Measurements from ENCODE around the gene NIP7.

NIP7 gene

DNA sequence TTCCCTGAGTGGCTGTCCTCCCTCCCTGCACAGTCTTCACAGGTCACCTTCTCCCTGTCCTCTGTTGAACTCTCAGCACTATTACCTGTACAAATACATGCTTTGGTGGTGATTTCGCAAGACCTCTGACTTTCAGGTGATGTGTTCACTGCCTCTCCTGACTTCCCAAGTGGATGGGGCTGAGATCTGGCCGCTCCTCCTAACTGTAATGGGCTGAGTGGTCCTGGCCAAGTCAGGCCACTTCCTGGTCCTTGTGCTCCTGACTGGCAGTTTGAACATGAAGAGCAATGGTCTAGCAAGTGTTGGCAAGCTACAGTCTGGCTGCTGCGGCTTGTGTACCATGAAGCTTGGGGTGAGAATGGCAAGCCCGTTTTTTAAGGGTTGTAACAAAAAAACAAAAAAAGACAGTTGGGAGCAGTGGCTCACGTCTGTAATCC, 23.7 kb downstream of the NIP7 start:
- TF ChIP-seq, protein P1, sequence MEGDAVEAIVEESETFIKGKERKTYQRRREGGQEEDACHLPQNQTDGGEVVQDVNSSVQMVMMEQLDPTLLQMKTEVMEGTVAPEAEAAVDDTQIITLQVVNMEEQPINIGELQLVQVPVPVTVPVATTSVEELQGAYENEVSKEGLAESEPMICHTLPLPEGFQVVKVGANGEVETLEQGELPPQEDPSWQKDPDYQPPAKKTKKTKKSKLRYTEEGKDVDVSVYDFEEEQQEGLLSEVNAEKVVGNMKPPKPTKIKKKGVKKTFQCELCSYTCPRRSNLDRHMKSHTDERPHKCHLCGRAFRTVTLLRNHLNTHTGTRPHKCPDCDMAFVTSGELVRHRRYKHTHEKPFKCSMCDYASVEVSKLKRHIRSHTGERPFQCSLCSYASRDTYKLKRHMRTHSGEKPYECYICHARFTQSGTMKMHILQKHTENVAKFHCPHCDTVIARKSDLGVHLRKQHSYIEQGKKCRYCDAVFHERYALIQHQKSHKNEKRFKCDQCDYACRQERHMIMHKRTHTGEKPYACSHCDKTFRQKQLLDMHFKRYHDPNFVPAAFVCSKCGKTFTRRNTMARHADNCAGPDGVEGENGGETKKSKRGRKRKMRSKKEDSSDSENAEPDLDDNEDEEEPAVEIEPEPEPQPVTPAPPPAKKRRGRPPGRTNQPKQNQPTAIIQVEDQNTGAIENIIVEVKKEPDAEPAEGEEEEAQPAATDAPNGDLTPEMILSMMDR (IDR thresholded peaks at IDR 0.05; ENCODE audit: low read depth, low read length) = no peak
- no peak overlapping the region for H3K4me3 ChIP-seq (ENCODE audit: low read depth, low read length)

DNA sequence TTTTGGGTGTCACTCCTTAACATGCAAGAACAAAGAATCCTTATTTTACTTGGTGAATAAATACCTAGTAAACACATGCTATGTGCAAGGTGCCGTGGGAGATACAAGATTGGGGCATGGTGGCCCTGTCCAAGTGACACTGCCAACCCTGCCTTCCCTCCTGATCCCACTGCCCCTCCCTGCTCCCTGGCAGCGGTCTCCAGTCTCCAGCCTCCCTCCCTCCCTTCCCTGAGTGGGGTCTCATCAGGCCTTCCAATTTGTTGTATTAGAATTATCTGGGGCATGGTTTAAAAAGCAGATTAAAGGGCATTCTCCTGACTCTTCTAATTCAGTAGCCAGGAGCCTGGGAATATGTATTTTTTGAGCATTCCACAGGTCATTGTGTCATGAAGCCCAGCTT, 24.5 kb downstream of the NIP7 start:
- no peak overlapping the region for H3K4me3 ChIP-seq (ENCODE audit: low read depth, low read length)
- TF ChIP-seq, protein P1 (IDR thresholded peaks at IDR 0.05; ENCODE audit: low read depth, low read length) = no peak

DNA sequence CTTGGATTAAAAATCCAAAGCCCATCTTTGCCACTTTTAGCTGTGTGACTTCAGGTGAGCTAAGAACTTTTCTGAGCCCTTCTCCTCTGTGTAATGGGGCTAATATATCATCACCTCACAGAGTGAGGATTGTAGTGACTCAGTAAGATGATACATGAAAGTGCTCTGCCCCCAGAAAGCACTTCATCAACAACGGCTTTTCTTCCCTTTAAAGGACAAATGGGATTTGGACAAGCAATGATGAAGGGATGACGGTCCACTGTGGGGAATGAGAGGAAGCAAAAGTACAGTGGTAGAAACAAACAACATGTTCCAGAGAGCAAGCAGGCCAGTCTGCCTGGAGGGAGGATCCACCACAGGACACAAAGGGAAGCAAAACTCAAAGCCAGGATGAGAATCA, 26.3 kb downstream of the NIP7 start:
- no peak overlapping the region for H3K4me3 ChIP-seq (ENCODE audit: low read depth, low read length)
- TF ChIP-seq, protein P1 (IDR thresholded peaks at IDR 0.05; ENCODE audit: low read depth, low read length) = no peak

DNA sequence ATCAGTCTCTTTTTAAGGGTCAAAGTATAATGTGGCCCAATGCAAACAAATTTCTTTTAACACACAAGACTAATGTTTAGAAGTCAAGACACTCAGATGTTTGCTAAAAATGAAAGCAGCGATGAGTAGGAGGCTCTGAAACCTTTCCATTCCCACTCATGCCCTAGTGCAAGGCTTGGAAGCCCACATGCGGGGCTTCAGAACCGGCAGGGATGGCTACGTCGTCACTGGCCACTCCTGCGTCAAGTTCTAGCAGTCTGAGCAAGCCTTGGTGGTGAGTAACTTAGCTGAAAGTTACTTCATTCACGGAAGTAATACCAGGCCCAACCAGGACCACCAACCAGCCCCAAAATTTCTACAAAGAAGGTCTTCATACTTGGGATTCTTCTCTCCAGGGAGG, 26.9 kb downstream of the NIP7 start:
- TF ChIP-seq, protein P1 (IDR thresholded peaks at IDR 0.05; ENCODE audit: low read depth, low read length) = no peak
- no peak overlapping the region for H3K4me3 ChIP-seq (ENCODE audit: low read depth, low read length)

DNA sequence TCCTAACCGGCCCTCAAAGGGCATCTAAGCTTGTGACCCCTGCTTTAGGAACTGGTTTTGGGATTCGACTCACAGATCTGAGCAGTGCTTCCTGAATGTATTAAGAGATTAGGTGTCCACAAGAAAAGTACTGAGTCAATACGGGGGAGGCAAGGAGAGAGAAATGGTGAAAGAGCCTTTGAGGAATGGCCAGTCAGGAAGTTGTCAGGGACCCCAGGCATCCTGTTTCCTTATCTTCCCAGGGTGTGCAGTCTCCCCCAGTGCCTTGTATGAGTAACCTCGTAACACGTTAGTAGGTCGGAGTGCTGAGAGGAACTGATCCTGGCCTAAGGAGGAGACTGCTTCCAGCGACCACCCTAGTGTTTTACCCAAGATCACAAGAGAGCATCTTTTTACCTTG, 28.4 kb downstream of the NIP7 start:
- TF ChIP-seq, protein P1 (IDR thresholded peaks at IDR 0.05; ENCODE audit: low read depth, low read length) = no peak

DNA sequence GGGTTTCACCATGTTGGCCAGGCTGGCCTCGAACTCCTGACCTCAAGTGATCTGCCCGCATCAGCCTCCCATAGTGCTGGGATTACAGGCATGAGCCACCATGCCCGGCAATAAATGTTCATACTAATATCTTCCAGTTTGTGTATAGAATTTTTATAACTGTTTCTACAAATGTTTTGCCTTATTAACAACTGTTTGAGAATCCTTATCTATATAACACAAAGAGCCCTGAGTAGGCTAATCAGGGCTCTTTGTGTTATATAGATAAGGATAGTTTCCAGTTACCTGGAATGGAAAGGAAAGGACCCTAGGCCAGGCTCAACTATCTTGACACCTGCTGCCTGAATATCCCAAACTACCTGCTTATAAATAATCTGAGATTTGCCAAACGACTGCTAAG, 29.3 kb downstream of the NIP7 start:
- TF ChIP-seq, protein P1 (IDR thresholded peaks at IDR 0.05; ENCODE audit: low read depth, low read length) = no peak
- no peak overlapping the region for H3K4me3 ChIP-seq (ENCODE audit: low read depth, low read length)

More for the DNA sequence above, 28.4 kb downstream of the NIP7 start:
- H3K4me3 ChIP-seq (ENCODE audit: low read depth, low read length) = no peak overlapping the region

DNA sequence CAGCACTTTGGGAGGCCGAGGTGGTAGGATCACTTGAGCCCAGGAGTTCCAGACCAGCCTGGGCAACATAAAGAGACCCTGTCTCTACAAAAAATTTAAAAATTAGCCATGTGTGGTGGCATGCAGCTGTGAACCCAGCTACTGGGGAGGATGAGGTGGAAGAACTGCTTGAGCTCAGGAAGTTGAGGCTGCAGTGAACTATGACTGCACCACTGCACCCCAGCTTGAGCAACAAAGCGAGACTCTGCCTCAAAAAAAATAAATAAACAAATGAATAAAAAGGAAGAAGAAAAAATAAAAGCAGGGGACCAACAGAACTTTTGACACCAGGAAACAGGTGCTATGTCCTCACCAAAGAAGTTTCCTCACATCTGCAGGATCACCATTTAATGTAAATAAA, 32.0 kb downstream of the NIP7 start:
- TF ChIP-seq, protein P1 (IDR thresholded peaks at IDR 0.05; ENCODE audit: low read depth, low read length) = no peak
- no peak overlapping the region for H3K4me3 ChIP-seq (ENCODE audit: low read depth, low read length)
